Activated B cell treated with CpG ODN at 0.5 μM for 24 hours (primary cell): Measurements from ENCODE around the gene RAB11FIP3. TPM values are rescaled to one million over a fixed set of nuclear protein-coding genes. Genes with fewer than 3 reads are reported as not detected.

Experiments
- ATAC-seq: fragments of 200-7000 bp; cut with Tn5 transposase; one replicate; pipeline ENCODE4 v1.10.0; 2021; ENCODE audit warnings: low read depth, mild to moderate bottlenecking, moderate library complexity
- CTCF ChIA-PET: fragments of 350-600 bp; sonication (Branson Sonifier 250); formaldehyde crosslinking; loops from one replicate; lab custom pipeline; 2021; ENCODE audit warnings: antibody characterized with exemption; lab: Charles Lee
- POLR2A ChIA-PET: fragments of 350-600 bp; sonication (Branson Sonifier 250); formaldehyde crosslinking; loops from one replicate; lab custom pipeline; 2021; ENCODE audit warnings: antibody characterized with exemption; lab: Charles Lee
- DNase-seq: peaks from one replicate; pipeline ENCODE4 v3.0.0; 2022
- H3K27ac Mint-ChIP-seq: one replicate; pipeline ENCODE4 v1.8.0; 2020; ENCODE audit warnings: mixed read lengths
- H3K27me3 Mint-ChIP-seq: one replicate; pipeline ENCODE4 v1.8.0; 2021; ENCODE audit warnings: mixed read lengths
- H3K36me3 Mint-ChIP-seq: one replicate; pipeline ENCODE4 v1.8.0; 2021; ENCODE audit warnings: low read depth, mixed read lengths
- H3K4me1 Mint-ChIP-seq: one replicate; pipeline ENCODE4 v1.8.0; 2021; ENCODE audit warnings: mixed read lengths
- H3K4me3 Mint-ChIP-seq: one replicate; pipeline ENCODE4 v1.8.0; 2020; ENCODE audit warnings: mild to moderate bottlenecking, mixed read lengths
- H3K9me3 Mint-ChIP-seq: one replicate; pipeline ENCODE4 v1.8.0; 2020; ENCODE audit warnings: mixed read lengths
- intact Hi-C: fragments of 100-400 bp; cut with micrococcal nuclease; formaldehyde crosslinking; loops from one replicate; pipeline ENCODE4 v1.15.1; 2024
- total RNA-seq: library from RNA; stranded (reverse); gene quantifications from 2 replicates; pipeline ENCODE4 v1.2.3, GENCODE V29; 2022
- TF ChIP-seq, protein P1 (sequence below): fragments of 200-600 bp; IDR thresholded peaks from one replicate; pipeline ENCODE4 v1.8.0; 2022; ENCODE audit warnings: antibody characterized with exemption, mild to moderate bottlenecking

Gene RAB11FIP3
- total RNA-seq, 1 donor from 2014 or later: 35.4 TPM

DNA sequence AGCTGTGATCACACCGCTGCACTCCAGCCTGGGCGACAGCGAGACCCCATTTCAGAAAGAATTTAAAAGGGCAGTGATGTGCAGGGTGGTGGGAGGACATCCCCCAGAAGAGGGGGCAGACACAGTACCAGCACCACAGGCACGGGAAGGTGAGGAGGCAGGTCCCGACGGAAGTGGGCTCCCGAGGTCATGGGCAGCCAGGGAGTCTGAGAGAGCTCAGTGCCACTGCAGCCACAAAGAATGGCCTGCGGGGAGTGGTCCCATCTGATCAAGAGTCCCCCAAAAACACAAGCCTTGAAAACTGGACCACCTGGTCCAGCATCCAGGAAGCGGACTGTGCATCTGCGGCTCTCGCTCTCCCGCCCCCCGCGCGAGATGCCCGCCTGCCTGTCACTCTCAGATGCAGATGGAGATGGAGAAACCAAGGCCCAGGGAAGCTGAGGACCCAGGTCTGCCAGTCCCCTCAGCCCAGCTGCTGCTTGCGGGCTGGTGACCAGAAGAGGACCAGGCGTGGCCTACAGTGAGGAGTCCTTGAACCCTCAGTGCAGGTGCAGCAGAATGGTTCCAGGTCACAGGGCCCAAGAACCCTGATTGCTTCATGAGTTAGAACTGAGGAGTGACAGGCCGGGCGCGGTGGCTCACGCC, 97.8 kb downstream of the RAB11FIP3 start:
- intact Hi-C loops: no loop called here
- Mint-ChIP-seq H3K4me3 (no peak overlapping the region), H3K4me1 (peaks cover 24% of the 10 kb centered on the region), H3K27ac (no peak overlapping the region), H3K27me3 (no peaks in the 10 kb centered on the region), H3K9me3 (no peaks in the 10 kb centered on the region), H3K36me3 (peaks cover 11% of the 10 kb centered on the region)
- ChIA-PET CTCF (no interaction called here), POLR2A (no interaction called here)
- TF ChIP-seq, protein P1, sequence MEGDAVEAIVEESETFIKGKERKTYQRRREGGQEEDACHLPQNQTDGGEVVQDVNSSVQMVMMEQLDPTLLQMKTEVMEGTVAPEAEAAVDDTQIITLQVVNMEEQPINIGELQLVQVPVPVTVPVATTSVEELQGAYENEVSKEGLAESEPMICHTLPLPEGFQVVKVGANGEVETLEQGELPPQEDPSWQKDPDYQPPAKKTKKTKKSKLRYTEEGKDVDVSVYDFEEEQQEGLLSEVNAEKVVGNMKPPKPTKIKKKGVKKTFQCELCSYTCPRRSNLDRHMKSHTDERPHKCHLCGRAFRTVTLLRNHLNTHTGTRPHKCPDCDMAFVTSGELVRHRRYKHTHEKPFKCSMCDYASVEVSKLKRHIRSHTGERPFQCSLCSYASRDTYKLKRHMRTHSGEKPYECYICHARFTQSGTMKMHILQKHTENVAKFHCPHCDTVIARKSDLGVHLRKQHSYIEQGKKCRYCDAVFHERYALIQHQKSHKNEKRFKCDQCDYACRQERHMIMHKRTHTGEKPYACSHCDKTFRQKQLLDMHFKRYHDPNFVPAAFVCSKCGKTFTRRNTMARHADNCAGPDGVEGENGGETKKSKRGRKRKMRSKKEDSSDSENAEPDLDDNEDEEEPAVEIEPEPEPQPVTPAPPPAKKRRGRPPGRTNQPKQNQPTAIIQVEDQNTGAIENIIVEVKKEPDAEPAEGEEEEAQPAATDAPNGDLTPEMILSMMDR: no peak
- no peak for ATAC-seq
- no peak for DNase-seq

DNA sequence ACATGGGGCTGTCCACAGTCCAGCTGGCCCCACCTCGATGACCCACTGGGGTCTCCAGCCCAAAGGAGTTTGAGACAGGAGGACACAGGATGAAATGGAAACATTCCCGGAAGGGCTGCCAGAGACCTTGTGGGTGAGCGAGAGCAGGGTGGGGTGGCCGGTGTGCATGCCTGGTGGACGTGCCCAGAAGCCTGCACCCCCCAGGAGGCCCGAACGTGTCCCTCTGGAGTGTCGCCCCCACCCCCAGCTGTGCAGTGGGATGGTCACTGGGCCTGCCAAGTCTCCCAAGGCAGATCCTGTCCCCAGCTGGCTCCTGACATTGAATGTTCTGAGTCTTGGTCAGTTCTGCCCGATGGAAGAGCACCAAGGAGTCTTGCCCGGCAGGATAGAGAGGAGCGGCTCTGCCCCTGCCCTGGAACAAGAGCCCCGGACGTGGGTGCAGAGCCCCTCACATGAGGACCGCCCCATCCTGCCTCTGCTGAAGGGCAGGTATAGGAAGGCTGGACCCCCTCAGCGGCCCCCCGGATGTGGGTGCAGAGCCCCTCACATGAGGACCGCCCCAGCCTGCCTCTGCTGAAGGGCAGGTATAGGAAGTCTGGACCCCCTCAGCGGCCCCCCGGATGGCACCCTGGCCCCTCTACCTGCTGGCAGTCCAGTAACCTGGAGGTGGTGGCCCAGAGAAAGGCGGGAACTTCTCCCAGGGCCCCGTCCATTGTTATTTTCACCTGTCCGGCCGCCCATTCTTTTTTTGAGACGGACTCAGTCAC, 99.0 kb downstream of the RAB11FIP3 start:
- Mint-ChIP-seq H3K4me3 (no peak overlapping the region), H3K36me3 (peaks cover 8% of the 10 kb centered on the region), H3K27me3 (no peaks in the 10 kb centered on the region), H3K9me3 (no peaks in the 10 kb centered on the region), H3K27ac (peak overlapping the region; percentile 35), H3K4me1 (peaks cover 33% of the 10 kb centered on the region)
- DNase-seq (no peak), ATAC-seq (no peak)
- TF ChIP-seq, protein P1: no peak
- intact Hi-C loops: loop anchor here (5.0 kb wide), 5 partner anchors 43 to 387 kb away; partner anchors contain the start of genes NHLRC4, NPRL3, PGAP6 and PIGQ
- CTCF ChIA-PET: no interaction called here
- POLR2A ChIA-PET: no interaction called here

DNA sequence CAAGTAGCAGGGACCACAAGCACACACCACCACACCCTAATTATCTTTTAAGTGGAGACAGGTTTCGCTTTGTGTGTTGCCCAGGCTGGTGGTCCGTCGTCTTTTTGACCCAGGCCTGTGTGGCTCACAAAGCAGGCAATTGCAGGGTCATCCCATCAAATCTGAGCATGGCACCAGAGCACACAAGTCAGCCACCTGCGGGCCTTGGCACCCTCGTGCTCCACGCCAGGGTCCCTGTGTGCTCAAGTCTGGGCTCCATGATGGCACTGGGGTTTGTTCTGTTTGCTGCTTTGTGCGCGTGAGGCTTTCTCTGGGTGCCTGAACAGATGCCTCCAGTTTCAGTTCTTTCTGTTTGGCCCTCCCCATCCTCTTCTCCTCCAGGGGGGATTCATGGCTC, 99.7 kb downstream of the RAB11FIP3 start:
- Mint-ChIP-seq H3K9me3 (no peaks in the 10 kb centered on the region), H3K36me3 (peaks cover 7% of the 10 kb centered on the region), H3K4me3 (peak overlapping the region; percentile 56), H3K4me1 (peaks cover 39% of the 10 kb centered on the region), H3K27me3 (no peaks in the 10 kb centered on the region), H3K27ac (peak overlapping the region; percentile 84)
- no peak for DNase-seq
- POLR2A ChIA-PET: no interaction called here
- no peak for ATAC-seq
- TF ChIP-seq, protein P1: no peak
- intact Hi-C loops: loop anchor here (5.0 kb wide), 5 partner anchors 42 to 388 kb away; partner anchors contain the start of genes NHLRC4, NPRL3, PGAP6 and PIGQ
- CTCF ChIA-PET: no interaction called here

DNA sequence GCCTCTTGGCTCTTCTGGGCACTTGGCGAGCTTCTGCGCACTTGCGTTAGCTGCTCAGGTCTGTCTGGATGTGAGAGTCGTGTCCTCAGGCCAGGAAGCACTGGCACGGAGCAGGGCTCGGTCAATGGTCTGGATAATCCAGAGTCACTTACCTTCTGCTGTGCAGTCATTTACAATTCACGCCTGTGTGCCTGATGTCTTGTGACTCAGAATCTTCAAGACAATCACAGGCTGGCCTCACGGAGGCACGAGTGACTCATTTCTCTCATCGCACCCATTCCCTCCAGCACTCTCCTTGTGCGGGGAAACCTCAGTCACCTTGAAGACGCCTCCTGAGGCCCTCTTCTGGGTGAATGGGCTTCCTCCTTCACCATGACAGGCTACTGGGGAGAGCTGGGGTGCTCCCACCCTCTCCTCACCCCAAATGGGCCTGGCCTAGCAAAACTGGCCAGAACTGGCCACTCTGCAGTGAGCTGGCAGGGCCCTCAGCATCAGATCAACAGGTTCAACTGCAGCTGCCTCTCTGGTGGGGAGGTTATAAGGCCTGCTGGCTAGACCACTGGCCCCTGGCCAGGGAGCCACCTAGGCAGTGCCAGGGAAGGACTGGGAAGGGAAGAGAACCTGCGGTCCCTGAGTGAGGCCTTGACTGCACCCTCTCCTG, 100.2 kb downstream of the RAB11FIP3 start:
- ATAC-seq: peak; percentile 2
- Mint-ChIP-seq H3K4me3 (peak overlapping the region; percentile 56), H3K36me3 (peaks cover 2% of the 10 kb centered on the region), H3K27ac (peak overlapping the region; percentile 84), H3K9me3 (no peaks in the 10 kb centered on the region), H3K27me3 (no peaks in the 10 kb centered on the region), H3K4me1 (peaks cover 43% of the 10 kb centered on the region)
- intact Hi-C loops: loop anchor here (2.0 to 5.0 kb wide), 7 partner anchors 42 to 1087 kb away; partner anchors contain the start of genes AXIN1, CRAMP1, IFT140 and NHLRC4
- ChIA-PET POLR2A (interaction anchor here (1.2 kb wide), 1 partner anchor 286 kb away, joined by 8 read pairs; no protein-coding TSS in a partner anchor), CTCF (interaction anchor here (1.3 kb wide), 1 partner anchor 134 kb away, joined by 3 read pairs; no protein-coding TSS in a partner anchor)
- no peak for DNase-seq
- TF ChIP-seq, protein P1: no peak
